HepG2 (cell line): Measurements from ENCODE around the gene RAN. TPM values are rescaled to one million over a fixed set of nuclear protein-coding genes. Genes with fewer than 3 reads are reported as not detected.

Experiments
- CENPBD1 ChIP-seq: sonication (generic); formaldehyde crosslinking; IDR thresholded peaks from 2 replicates; pipeline ENCODE4 v1.8.0; 2022; ENCODE audit warnings: missing genetic modification reagents, low read depth, mild to moderate bottlenecking, borderline replicate concordance
- HNRNPUL1 ChIP-seq: fragments of 200-400 bp; formaldehyde crosslinking; IDR thresholded peaks from 2 replicates; pipeline ENCODE4 v1.6.1; 2017; ENCODE audit warnings: low read depth, mild to moderate bottlenecking, low read length, moderate library complexity
- IRF2 ChIP-seq: IDR thresholded peaks from 2 replicates; pipeline ENCODE4 v1.6.1; 2018; ENCODE audit warnings: missing genetic modification reagents, missing compliant biosample characterization
- MEF2D ChIP-seq: sonication (generic); formaldehyde crosslinking; IDR thresholded peaks from 2 replicates; pipeline ENCODE4 v1.5.1; 2020; ENCODE audit warnings: mild to moderate bottlenecking, missing genetic modification reagents
- MZF1 ChIP-seq: sonication (generic); formaldehyde crosslinking; IDR thresholded peaks from 2 replicates; pipeline ENCODE4 v1.8.1; 2023; ENCODE audit warnings: mild to moderate bottlenecking, missing genetic modification reagents, borderline replicate concordance
- NFE2L2 ChIP-seq: fragments of 150-350 bp; IDR thresholded peaks from 2 replicates; pipeline ENCODE4 v1.6.1; 2014; ENCODE audit warnings: low read length
- SUZ12 ChIP-seq: fragments of 150-350 bp; IDR thresholded peaks from 2 replicates; pipeline ENCODE4 v1.6.1; 2014; ENCODE audit warnings: low read depth, low read length
- ZBTB43 ChIP-seq: sonication (generic); formaldehyde crosslinking; conservative IDR thresholded peaks from 2 replicates; pipeline ENCODE4 v1.4.0; 2020; ENCODE audit warnings: missing genetic modification reagents
- ZC3H13 ChIP-seq: sonication (generic); formaldehyde crosslinking; IDR thresholded peaks from 2 replicates; pipeline ENCODE4 v1.8.1; 2023; ENCODE audit warnings: mild to moderate bottlenecking, missing genetic modification reagents, moderate library complexity
- ZFP90 ChIP-seq: sonication (generic); formaldehyde crosslinking; IDR thresholded peaks from 2 replicates; pipeline ENCODE4 v1.8.0; 2022; ENCODE audit warnings: missing genetic modification reagents, mild to moderate bottlenecking, inconsistent platforms, borderline replicate concordance
- ZNF501 ChIP-seq: sonication (generic); formaldehyde crosslinking; IDR thresholded peaks from 2 replicates; pipeline ENCODE4 v1.5.1; 2020; ENCODE audit warnings: mild to moderate bottlenecking, moderate library complexity, missing genetic modification reagents
- ZNF781 ChIP-seq: sonication (generic); formaldehyde crosslinking; IDR thresholded peaks from 2 replicates; pipeline ENCODE4 v1.5.1; 2020; ENCODE audit warnings: borderline replicate concordance, mild to moderate bottlenecking, missing genetic modification reagents; ENCODE audit errors: not compliant biosample characterization
- polyA plus RNA-seq, 8 experiments: library from polyadenylated mRNA; depleted of rRNA in 3 of 8; stranded (reverse) in 7 of 8; unstranded in 1 of 8; fragments of >200 nt; fragmentation: Illumina TruSeq in 4 of 8; extraction: Trizol in 4 of 8; gene quantifications; 2 replicates each; pipeline versions ENCODE4 v1.2.1 to v1.2.3, GENCODE V29; 2011 to 2016; ENCODE audit warnings: low read depth in 4 of 8, missing spikeins in 1 of 8, mixed read lengths in 1 of 8; ENCODE audit not compliant: insufficient read depth in 1 of 8
- total RNA-seq, 5 experiments: library from RNA; depleted of rRNA; stranded (reverse); fragments of >200 nt; fragmentation: Illumina TruSeq; extraction: Trizol; gene quantifications; 2 replicates each; pipeline ENCODE4 v1.2.3, GENCODE V29; 2016; ENCODE audit warnings: low read depth in 1 of 5
- TF ChIP-seq, protein P1 (sequence below): sonication (generic); formaldehyde crosslinking; IDR thresholded peaks from 2 replicates; pipeline ENCODE4 v1.4.0; 2020; ENCODE audit warnings: mild to moderate bottlenecking, missing genetic modification reagents
- TF ChIP-seq, protein P2 (sequence below): IDR thresholded peaks from 2 replicates; pipeline ENCODE4 v1.6.1; 2012; ENCODE audit warnings: low read length, improper control_type of control experiment
- TF ChIP-seq, protein P3 (sequence below): sonication (generic); formaldehyde crosslinking; IDR thresholded peaks from 2 replicates; pipeline ENCODE4 v1.5.1; 2020; ENCODE audit warnings: missing genetic modification reagents, mild to moderate bottlenecking, borderline replicate concordance
- TF ChIP-seq, protein P4 (sequence below): sonication (generic); formaldehyde crosslinking; IDR thresholded peaks from 2 replicates; pipeline ENCODE4 v1.5.0; 2020; ENCODE audit warnings: mild to moderate bottlenecking, missing genetic modification reagents, moderate library complexity
- TF ChIP-seq, protein P5 (sequence below): sonication (generic); formaldehyde crosslinking; IDR thresholded peaks from 2 replicates; pipeline ENCODE4 v1.5.0; 2020; ENCODE audit warnings: missing genetic modification reagents, mild to moderate bottlenecking, borderline replicate concordance

The RAN gene
- total and polyA plus RNA-seq, 2 of the 13 experiments (the other 11 are each of a cell fraction or from before 2014, with no cell fraction given) = 1,335 to 1,630 TPM

DNA sequence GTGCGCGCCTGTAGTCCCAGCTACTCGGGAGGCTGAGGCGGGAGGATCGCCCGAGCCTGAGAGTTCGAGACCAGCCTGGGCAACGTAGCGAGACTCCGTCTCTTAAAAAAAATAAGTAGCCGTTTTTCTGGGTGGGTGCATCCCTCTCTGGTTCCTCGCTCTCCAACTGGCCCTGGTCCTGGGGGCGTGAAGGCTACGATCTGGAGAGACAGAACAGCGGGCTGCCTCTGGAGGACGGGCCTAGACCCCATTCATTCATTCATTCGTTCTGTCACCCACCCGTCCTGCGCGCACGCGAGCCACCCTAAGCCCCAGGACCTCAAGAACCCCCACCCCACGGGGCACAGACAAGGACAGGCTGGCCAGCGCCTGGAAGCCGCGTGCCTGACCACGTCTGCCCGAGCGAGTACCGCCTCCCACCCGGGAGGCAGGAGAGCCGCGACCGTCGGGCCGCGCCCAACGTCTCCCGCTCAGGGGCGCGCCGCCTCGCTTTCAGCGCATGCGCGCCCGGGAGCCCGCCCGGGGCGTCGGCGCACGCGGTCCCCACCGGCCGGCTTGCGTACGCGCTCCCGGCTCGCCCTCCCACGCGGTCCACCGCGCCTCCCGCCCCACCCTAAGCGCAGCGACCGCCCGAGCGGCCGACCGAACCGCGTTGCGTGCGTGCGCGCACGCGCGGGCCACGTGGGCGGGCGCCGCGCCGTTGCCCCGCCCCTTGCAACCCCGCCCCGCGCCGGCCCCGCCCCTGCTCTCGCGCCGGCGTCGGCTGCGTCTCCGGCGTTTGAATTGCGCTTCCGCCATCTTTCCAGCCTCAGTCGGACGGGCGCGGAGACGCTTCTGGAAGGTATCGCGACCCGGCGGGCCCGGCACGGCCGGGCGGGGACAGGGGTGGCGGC lies at the start of gene RAN (continued):
- TF ChIP-seq IRF2 (CRISPR knock-in tag) = no peak
- peak; percentile 91 for TF ChIP-seq ZC3H13 (CRISPR knock-in tag)
- TF ChIP-seq, protein P1, sequence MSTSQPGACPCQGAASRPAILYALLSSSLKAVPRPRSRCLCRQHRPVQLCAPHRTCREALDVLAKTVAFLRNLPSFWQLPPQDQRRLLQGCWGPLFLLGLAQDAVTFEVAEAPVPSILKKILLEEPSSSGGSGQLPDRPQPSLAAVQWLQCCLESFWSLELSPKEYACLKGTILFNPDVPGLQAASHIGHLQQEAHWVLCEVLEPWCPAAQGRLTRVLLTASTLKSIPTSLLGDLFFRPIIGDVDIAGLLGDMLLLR (CRISPR knock-in tag) = peak; percentile 51; the same call in 1 of the 2 replicates
- TF ChIP-seq MZF1 = no peak
- 0 out of 2 replicates have a peak, but pooled peaks have one; percentile 24 for TF ChIP-seq ZNF501 (CRISPR knock-in tag)
- TF ChIP-seq MEF2D (CRISPR knock-in tag) = no peak
- TF ChIP-seq, protein P2, sequence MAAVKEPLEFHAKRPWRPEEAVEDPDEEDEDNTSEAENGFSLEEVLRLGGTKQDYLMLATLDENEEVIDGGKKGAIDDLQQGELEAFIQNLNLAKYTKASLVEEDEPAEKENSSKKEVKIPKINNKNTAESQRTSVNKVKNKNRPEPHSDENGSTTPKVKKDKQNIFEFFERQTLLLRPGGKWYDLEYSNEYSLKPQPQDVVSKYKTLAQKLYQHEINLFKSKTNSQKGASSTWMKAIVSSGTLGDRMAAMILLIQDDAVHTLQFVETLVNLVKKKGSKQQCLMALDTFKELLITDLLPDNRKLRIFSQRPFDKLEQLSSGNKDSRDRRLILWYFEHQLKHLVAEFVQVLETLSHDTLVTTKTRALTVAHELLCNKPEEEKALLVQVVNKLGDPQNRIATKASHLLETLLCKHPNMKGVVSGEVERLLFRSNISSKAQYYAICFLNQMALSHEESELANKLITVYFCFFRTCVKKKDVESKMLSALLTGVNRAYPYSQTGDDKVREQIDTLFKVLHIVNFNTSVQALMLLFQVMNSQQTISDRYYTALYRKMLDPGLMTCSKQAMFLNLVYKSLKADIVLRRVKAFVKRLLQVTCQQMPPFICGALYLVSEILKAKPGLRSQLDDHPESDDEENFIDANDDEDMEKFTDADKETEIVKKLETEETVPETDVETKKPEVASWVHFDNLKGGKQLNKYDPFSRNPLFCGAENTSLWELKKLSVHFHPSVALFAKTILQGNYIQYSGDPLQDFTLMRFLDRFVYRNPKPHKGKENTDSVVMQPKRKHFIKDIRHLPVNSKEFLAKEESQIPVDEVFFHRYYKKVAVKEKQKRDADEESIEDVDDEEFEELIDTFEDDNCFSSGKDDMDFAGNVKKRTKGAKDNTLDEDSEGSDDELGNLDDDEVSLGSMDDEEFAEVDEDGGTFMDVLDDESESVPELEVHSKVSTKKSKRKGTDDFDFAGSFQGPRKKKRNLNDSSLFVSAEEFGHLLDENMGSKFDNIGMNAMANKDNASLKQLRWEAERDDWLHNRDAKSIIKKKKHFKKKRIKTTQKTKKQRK = no peak
- TF ChIP-seq, protein P3, sequence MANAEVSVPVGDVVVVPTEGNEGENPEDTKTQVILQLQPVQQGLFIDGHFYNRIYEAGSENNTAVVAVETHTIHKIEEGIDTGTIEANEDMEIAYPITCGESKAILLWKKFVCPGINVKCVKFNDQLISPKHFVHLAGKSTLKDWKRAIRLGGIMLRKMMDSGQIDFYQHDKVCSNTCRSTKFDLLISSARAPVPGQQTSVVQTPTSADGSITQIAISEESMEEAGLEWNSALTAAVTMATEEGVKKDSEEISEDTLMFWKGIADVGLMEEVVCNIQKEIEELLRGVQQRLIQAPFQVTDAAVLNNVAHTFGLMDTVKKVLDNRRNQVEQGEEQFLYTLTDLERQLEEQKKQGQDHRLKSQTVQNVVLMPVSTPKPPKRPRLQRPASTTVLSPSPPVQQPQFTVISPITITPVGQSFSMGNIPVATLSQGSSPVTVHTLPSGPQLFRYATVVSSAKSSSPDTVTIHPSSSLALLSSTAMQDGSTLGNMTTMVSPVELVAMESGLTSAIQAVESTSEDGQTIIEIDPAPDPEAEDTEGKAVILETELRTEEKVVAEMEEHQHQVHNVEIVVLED (CRISPR knock-in tag) = peak; percentile 75; the same call in 1 of the 2 replicates
- peak; percentile 92 for TF ChIP-seq ZBTB43 (CRISPR knock-in tag)
- TF ChIP-seq, protein P4, sequence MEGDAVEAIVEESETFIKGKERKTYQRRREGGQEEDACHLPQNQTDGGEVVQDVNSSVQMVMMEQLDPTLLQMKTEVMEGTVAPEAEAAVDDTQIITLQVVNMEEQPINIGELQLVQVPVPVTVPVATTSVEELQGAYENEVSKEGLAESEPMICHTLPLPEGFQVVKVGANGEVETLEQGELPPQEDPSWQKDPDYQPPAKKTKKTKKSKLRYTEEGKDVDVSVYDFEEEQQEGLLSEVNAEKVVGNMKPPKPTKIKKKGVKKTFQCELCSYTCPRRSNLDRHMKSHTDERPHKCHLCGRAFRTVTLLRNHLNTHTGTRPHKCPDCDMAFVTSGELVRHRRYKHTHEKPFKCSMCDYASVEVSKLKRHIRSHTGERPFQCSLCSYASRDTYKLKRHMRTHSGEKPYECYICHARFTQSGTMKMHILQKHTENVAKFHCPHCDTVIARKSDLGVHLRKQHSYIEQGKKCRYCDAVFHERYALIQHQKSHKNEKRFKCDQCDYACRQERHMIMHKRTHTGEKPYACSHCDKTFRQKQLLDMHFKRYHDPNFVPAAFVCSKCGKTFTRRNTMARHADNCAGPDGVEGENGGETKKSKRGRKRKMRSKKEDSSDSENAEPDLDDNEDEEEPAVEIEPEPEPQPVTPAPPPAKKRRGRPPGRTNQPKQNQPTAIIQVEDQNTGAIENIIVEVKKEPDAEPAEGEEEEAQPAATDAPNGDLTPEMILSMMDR (CRISPR knock-in tag) = no peak; the same call in 1 of the 2 replicates
- no peak for TF ChIP-seq ZNF781
- TF ChIP-seq HNRNPUL1 = no peak
- TF ChIP-seq, protein P5, sequence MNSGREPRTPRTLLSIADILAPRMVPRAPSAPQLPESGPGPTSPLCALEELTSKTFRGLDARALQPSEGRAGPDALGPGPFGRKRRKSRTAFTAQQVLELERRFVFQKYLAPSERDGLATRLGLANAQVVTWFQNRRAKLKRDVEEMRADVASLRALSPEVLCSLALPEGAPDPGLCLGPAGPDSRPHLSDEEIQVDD (CRISPR knock-in tag) = no peak
- no peak for TF ChIP-seq SUZ12
- TF ChIP-seq CENPBD1 (CRISPR knock-in tag) = no peak
- peak; percentile 61 for TF ChIP-seq ZFP90 (CRISPR knock-in tag)
- TF ChIP-seq NFE2L2 = no peak
